GM21447 (cell line): Measurements from ENCODE around the gene CPNE7.
"Not testable (repeated sequence)": the region's sequence is repeated elsewhere in the genome, so short reads cannot be mapped to it uniquely, and the experiment has no call there.

Experiments
- ATAC-seq: cut with Tn5 transposase; IDR thresholded peaks from one replicate; pipeline ENCODE4 v1.9.1; 2021; ENCODE audit not compliant: unreplicated experiment

The CPNE7 gene

GRCh38 chr16:89565506-89566372 lies 9.8 kb upstream of the CPNE7 start:
- ATAC-seq = no peak

GRCh38 chr16:89567656-89568594 lies 7.6 kb upstream of the CPNE7 start:
- ATAC-seq = no peak

DNA sequence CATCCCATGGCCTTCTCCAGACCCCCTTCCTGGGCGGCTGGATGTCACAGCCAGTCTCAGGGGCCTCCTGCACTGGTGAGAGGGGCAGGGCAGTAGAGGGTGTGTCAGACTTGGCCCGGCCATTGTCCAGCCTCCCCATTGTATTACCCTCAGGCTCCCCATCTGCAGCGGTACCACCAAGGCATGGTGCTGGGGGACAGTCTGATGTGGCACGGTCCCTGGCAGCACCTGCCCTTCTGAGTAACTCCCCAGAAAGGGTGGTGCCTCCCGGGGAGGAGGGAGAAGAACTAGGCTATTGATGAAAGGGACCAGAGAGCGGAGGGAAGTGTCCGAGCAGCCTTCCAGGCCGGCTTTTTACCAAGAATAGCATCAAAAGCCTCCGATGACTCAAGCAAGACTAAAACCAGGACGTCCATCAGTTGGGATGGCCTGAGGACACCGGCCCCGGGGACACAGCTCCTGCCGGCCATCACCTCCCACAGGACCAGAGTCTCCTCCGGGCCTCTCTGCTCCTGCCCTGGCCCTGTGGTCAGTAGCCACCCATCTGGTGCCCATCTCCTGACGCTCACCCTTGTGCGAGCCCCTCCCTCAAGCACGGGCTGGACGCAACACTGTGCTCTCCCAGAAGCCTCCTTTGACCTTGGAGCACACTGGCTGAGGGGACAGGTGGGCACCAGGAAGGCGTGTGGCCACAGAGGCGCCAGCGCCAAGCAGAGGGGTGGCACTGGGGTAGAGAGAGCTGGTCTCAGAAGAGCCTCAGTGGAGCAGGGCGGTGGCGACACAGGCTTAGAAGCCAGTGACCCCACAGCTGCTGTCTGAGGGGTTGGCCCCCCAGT lies 5.8 kb upstream of the CPNE7 start:
- no peak for ATAC-seq

- ATAC-seq = no peak
Observed at GRCh38 chr16:89570342-89570923, 5.1 kb upstream of the CPNE7 start.

- ATAC-seq = not testable (repeated sequence)
Observed at GRCh38 chr16:89570983-89571598, 4.5 kb upstream of the CPNE7 start.

DNA sequence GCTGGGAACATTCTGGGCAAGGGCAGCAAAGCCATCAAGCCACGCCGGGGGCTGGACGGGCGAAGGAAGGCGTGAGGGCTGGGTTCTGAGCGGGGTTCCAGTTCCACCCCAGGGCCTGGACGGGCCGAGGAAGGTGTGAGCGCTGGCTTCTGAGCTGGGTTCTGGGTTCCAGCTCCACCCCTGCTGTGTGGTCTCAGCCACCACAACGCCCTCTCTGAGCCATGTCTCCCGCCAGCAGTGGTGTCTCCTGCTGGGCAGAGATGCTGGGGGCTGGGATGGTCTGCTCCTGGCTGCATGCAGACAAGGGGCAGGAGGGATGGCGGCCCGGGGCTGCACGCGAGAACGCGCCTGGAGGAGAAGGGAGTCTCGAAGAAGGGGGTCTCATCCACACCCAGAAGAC lies 3.9 kb upstream of the CPNE7 start:
- no peak for ATAC-seq

DNA sequence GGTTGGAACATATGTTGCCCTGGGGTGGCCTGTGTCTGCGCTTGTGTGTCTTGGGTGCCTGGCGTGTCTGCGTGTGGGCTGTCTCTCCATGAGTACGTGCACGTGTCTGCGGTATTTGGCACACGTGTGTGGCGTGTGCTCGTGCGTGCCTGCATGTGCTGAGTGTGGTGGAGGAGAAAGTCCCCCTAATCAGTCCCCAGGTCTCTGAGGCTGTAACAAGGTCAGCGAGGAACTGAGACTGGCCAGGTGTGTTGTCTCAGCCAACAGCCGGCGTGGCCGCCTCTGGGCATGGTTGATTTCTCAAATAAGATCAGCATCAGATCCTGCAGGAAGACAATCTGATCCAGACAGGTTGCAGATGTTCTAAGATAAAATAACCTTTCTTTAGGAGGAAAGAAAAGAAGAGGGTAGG lies 3.5 kb upstream of the CPNE7 start:
- no peak for ATAC-seq

DNA sequence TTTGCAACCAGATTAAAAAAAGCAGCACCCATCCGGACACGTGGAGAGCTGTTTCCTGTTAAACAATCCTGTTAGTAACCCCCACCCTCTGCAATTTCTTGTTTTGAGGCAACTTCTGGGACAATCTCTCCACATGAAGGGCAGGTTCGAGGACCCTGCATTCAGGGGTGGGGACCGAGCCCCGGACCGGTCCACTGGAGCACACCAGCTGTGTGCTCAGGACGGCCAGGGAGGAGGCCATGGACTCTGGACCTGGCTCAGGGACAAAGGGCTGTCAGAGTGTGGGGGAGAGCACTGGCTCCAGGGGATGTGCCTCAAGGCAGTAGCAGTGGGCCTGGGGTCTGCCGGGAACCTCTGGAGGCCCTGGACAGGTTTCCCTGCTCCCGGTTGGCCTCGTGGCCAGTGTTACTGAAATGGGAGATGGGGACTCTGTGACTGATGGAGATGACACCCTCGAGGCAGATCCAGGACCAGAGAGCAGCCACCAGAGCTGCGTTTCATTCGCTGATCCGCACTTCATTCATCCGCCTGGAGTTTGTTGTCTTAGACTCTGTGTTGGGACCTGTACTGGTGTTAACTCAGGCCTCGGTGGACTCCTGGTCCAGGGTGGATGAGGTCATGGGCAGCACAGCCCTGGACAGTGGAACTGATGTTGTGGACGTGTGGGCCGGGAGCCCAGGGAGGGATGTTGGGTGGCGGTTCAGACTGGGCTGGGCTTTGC lies 2.9 kb upstream of the CPNE7 start:
- no peak for ATAC-seq

- no peak for ATAC-seq
Observed at GRCh38 chr16:89573826-89574680, 1.5 kb upstream of the CPNE7 start.

DNA sequence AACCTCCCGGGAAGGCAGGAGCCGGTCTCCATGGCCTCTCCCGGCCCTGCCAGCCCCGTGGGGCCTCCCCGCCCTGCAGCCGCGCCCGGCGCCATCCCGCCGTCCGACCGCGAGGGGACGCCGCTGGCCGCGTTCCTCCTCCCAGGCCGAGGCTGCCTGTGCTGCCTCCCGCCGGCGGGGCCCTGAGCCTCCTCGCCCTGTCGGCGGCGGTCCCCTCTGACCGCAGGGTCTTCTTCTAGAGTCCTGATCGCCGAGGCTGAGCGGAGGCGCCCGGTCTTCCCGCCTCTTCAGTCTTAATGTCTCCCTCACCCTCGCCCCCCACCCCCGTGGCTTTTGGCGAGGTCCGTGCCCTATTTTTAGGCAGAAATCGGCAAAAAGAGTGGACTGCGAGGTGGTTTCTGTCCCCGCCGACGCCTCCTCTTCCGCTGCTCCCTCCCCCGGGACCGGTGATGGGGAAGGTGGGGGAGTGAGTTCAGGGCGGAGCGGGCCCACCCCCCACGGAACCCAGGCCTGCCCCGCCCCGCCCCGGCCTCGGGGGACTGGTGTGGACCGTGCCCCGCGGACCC lies 794 bp upstream of the CPNE7 start:
- ATAC-seq = no peak

- no peak for ATAC-seq
Observed at GRCh38 chr16:89576153-89577054, 846 bp downstream of the CPNE7 start.

DNA sequence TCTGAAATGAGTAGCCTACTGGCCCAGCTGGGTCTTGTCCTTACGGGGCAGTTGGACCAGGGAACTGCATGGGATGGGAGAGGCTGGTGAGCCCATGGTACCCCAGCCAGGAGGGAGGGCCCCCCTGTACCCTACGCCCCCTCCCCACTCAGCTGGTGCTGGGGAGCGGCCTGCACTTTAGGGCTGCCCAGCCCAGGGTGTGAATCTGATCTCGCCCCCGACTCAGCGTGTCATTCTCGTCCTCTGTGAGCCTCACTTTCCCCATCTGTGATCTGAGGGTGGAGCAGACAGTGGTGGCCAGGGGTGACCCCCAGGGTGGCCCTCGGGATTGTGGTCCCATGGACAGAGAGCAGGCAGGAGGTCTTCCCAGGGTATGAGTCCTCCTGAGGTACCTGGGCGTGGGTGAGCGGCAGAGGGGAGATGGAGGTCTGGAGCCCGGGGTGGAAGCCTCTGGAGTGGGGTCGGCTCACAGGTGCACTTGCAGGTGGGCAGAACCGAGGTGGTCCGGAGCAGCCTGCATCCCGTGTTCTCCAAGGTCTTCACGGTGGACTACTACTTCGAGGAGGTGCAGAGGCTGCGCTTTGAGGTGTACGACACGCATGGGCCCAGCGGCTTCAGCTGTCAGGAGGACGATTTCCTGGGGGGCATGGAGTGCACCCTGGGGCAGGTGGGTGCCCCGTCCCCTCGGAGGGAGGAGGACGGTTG lies 1.6 kb downstream of the CPNE7 start:
- ATAC-seq = no peak

GRCh38 chr16:89579351-89579750 lies 3.8 kb downstream of the CPNE7 start:
- no peak for ATAC-seq

DNA sequence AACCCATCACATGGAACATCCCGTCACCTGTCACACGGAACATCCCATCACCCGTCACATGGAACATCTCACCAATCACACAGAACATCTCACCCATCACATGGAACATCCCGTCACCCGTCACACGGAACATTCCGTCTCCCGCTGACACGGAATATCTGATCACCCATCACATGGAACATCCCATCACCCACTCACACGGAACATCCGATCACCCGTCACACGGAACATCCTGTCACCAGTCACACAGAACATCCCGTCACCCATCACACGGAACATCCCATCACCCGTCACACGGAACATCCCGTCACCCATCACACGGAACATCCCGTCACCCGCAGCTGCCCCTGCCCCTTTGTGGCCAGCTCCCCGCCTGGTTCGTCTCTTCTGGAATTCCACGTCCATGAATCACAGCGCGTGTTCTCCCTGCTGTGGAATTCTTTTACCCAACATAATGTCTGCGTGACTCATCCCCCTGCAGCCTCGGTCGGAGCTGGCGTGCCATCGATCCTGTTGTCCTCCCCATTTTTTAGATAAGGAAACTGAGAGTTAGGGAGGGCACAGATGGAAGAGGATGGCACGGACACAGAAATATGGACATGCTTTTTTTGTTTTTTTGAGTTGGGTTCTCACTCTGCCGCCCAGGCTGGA lies 5.6 kb downstream of the CPNE7 start:
- no peak for ATAC-seq

GRCh38 chr16:89581861-89582563 lies 6.5 kb downstream of the CPNE7 start:
- ATAC-seq = no peak
